Stimulated activated CD4-positive, alpha-beta T cell treated with anti-CD3 and anti-CD28 coated beads, TNF-alpha, amount 100 ng/mL, for 4 hours (primary cell): ENCODE results near the gene CPLX1.

Experiments used
- DNase-seq, 3 experiments: peaks; one replicate each; pipeline ENCODE4 v3.0.0-alpha.2; 2020; ENCODE audit warnings: low read depth in 3 of 3

Gene CPLX1

DNA sequence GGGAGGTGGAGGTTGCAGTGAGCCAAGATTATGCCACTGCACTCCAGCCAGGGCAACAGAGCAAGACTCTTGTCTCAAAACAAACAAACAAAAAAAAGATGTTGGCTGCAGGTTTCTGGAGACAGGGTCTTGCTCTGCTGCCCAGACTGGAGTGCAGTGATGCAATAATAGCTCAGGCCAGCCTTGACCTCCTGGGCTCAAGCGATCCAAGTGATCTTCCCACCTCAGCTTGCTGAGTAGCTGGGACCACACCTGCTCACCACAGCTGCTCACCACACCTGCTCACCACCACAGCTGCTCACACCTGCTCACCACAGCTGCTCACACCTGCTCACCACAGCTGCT lies 29.9 kb upstream of the CPLX1 start:
- no peak for DNase-seq

DNA sequence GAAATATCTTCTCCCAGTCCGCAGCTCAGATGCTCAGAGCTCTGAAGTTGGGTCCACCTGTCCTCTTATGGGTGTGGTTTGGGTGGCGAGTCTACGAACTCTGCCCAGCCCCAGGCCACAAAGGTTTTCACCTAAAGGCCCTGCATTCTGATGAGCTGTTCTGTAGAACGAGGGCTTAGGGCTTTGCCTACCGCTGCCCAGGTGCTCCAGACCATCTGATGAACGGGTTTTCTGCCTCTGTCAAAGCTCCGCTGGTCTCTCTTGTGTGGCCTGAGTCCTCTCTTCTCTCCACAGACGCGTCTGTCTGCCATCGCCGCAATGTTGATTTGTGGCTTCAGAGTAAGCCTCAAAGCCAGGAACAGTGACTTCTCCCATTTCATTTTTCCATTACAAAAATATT lies 28.4 kb upstream of the CPLX1 start:
- DNase-seq: no peak

DNA sequence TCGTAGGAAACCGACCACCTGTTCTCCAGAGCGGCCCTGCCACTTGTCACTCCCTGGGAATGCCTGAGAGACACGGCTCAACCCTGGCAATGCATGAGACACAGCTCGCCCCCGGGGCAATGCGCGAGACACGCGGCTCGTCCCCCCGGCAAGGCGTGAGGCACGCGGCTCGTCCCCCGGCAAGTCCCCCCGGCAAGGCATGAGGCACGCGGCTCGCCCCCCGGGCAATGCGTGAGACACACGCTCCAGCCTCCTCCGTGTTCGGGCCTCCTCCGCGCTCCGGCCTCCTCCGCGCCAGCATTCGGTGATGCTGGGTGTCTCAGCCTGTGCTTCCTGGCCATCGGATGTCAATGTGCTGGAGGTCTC lies 27.5 kb upstream of the CPLX1 start:
- DNase-seq: no peak

DNA sequence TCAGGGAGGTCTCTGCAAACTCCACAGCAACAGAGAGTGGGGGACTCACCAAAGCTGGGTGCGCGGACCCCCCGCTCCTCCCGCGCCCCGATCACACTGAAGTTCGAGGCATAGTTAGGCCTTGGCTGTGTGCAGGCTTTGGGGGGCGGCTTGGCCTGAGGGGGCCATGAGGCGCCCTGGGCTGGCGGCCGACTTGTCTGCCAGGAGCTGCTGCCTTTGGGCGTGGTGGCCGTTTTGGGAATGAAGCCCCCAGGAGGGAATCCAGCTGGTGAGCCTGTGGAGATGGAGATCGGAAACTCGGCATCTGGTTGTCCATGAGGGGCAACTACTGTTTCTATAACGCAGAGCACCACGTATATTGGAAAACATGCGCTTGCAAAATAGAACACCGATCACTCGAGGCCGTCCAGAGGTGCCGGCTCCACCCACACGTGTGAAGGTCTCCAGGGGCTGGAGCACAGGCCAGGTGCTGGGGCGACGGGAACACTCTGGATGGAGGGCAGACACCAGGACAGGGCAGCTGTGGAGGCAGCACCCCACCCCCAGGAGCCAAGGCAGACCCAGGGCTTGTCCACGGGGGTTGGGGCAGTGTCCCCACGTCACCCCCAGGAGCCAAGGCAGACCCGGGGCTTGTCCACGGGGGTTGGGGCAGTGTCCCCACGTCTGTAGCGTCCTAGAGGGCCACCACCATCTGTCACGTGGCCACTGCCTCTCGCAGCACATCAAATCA lies 25.9 kb upstream of the CPLX1 start:
- DNase-seq: no peak

DNA sequence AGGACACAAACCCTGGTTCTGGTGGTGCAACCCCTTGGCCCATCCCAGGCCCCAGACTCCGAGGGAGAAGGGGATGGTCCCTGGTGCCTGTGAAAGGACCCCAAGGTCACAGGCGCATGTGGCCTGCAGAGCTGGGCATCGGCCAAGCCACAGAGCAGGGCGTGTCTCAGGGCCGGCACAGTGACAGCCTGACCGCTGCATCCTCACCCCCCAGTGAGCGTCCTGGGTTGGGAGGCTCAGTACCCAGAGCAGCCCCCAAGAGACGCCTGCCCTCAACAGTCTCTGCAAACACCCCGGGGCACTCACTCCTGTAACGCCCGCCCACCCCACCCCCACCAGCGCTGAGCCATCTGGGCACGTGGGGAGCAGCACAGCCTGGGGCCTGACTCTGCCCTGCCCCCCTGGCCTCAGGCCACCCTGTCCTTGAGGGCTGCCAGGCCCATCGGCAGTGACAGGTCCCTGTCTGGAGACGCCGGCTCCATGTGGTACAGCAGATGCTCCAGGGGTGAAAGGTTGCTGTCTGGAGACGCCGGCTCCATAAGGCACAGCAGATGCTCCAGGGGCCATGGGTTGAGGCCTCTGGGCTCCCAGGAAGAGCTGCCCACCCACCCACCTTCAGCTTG lies 24.5 kb upstream of the CPLX1 start:
- no peak for DNase-seq

DNA sequence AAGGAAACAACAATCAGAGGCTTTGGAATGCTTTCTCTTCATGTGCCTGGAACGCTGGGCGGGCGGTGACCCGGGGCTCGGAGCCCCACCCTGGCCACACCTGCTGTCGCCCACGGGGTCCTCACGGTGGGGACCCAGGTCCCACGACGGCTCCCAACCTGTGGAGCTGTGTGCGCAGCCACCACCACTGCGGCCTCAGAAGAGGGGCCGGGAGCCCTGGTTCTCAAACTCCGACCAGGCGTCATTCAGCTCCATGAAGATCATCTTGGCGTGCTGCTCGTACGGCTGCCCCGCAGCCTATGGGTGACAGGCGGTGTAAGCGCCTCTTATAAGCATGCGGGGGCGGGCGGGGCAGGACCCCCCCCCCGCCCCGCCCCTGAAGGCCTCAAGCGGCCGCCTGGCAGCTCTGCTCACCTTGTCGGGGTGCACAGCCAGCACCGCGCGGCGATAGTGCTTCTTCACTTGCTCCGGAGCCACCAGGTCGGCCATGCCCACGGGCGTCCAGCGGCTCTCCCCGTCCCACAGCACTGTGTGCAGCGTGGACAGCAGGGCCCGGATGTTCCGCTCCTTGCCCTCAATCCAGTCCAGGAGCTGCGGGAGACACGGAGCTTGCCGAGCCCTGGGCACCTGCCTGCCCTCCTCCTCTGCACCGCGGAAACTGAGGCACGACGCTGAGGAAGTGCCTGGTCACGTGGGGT lies 23.7 kb upstream of the CPLX1 start:
- DNase-seq: no peak

DNA sequence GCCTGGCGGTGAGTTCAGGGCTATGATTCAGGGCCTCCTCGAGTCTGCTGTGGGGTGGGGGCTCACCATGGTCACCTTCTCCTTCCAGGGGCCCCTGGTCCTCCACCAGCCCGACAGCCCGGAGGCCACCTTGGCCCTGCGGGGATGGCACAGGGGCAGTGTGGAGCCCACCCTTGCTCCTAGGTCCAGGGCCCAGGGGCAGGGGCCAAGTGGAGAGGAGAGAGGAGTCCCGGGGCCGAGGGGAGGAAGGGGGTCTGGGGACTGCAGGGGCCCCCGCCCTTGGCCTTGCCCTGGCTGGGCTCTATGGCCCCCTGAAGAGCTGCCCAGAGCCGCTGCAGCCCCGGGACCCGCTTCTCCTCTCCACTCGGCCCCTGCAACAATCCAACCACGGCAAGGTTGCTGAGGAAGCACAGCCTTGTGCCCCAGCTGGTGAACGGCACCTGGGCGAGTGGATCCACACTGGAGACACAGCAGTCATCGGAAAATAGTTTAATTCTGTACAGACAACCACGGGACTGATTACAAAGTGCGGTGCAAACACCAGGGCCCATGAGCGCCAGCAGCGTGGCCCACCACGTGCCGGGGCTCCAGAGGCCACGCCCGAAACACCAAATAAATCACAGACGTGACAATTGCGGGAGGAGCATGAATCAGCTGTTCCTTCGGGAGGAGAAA lies 23.0 kb upstream of the CPLX1 start:
- DNase-seq: no peak

DNA sequence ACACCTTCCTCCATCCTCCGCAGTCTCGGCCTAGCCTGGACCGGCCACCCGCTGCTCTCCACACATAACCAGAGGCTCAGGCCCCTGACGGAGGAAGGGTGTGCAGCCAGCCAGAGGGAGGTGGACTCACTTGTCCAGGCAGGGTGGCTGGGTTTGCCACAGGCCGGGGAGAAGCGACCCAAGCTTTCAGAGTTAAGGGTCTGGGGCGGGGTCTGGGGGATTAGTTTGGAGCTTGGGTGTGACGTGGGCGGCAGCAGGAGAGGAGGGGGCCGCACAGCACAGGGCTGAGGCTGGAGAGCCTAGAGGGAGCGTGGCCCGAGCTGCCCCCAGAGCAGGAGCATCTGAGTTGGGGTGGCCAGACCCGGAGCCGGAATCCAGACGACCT lies 22.4 kb upstream of the CPLX1 start:
- DNase-seq: no peak

DNA sequence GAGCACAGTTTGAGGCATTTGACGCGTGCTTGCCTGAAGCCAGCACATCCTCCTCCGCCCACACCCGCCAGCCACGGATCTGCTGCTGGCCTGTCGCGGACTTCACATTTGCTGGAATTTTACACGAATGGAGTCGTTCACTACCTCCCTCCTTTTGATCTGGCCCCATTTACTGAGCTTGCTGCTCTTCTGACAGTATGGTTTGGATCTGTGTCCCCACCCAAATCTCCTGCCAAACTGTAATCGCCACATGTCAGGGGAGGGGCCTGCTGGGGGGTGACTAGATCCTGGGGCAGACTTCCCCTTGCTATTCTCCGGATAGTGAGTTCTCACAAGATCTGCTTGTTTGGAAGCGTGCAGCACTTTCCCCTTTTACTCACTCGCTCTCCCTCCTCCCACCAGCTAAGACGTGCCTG lies 19.9 kb upstream of the CPLX1 start:
- no peak for DNase-seq

DNA sequence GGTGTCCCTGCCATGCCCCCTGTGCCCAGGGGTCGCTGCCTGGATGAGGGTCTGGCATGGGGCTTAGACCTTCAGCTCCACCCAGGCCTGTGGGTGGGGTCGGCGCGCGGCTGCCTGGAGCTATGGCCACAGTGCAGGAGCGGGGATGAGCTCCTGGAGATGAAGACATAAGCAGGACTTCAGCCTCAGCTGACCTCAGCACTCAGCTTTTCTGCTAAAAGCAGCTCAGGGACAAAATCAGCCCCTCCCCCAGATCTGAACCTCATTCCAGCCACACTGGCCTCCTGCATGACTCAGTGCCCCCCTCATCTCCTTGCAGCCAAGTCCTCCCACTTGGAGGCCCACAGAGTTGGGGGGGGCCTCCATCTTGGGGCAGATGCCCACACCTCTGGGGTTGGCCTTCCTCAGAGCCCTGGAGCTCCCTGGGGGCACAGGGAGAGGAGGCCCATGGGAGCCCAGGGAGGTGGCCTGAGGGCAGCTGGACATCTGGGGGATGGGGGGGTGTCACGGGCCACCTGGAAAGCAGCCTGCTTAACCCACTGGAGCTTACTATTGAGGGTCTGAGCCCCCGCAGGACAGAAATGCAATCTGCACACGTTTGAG lies 19.4 kb upstream of the CPLX1 start:
- no peak for DNase-seq

DNA sequence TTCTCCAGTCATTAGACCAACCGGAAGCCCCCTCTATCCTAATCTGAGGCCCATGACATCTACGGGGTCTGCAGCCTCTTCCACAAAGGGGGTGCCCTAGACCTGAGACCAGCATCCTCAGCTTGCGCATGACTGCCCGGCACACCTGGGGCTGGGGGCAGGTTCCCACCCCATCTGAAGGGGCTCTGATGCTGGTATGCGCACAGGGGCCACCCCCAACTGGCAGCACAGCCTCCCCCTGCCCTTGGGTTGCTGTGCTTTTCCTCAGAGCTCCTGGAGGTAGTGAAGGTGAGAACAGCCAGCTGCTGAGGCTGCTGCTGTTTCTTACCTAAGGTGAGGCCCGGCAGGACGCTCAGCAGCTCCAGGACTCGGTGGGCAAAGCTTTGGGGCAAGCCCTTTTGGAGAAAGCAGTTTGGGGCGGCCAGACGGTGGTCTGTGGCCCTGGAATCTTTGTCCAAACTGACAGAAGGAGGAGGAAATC lies 18.9 kb upstream of the CPLX1 start:
- DNase-seq: no peak

DNA sequence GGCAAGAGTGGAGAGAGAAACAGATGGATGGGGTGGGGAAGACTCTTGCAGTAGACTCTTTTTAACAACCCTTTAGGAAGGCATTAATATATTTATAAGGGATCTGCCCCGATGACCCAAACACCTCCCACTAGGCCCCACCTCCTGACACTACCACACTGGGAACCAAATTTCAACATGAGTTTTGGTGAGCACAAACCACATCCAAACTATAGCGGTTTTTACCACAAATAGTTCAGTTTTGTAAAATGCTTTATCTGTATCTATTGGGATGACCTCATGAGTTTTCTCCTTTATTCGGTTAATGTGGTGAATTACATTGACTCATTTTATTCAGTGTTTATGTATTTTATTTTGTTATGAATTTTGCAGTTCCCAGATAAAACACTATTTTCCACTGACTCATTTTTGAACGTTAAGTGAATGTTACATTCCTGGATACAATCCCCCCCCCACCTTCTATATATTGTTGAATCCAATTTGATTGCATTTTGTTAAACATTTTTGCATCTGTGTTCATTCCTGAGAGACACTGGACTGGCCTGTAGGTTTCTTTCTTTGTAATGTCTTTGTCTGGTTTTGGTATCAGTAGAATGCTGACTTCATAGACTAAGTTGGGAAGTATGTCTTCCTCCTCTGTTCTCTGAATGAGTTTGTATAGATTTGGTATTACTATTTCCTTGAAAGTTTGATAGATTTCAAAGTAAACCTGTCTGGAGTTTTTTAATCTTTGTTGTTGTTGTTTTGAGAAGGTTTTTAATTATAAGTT lies 13.9 kb upstream of the CPLX1 start:
- no peak for DNase-seq

DNA sequence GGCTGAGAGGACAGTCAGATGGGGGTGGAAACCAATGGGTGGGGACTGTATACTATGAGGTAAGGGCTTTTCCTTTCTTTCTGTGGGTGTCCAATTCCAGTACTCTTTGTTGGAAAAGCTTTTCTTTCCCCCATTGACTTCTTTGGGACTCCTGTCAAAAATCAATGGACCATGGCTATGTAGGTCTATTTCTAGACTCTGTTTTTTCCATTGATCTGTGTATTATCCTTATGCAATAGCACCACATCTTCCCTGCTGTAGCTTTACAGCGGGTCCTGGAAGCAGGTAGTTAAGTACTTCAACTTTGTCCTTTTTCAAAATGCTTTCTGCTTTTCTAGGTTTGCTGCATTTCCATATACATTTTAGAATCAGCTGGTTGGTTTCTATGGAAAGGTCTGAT lies 11.8 kb upstream of the CPLX1 start:
- DNase-seq: no peak

DNA sequence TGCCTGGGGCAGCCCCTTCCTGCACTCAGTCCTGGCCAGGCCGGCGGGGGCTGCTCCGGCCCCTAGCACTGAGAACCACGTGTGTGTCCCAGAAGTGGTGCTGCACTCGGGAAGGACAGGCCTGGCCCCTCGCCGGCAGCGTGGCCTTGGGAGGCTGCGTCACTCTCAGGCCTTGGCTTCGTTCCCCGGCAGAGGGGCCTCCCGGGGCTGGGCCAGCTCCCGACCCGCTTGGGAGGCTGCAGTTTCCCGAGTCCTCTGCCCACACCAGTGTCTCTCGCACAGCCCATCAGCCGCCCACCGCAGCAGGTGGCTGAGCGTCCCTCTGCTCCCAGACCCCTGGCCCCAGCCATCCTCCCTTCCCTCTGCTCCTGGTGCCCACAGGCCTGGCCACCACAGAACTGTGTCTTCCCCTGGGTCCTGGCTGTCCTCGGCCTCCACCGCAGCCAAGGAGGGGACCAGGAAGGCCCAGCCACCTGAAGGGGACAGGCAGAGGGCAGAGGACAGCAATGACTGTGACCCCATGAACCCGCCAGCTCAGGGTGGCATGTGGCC lies 10.9 kb upstream of the CPLX1 start:
- DNase-seq: no peak

DNA sequence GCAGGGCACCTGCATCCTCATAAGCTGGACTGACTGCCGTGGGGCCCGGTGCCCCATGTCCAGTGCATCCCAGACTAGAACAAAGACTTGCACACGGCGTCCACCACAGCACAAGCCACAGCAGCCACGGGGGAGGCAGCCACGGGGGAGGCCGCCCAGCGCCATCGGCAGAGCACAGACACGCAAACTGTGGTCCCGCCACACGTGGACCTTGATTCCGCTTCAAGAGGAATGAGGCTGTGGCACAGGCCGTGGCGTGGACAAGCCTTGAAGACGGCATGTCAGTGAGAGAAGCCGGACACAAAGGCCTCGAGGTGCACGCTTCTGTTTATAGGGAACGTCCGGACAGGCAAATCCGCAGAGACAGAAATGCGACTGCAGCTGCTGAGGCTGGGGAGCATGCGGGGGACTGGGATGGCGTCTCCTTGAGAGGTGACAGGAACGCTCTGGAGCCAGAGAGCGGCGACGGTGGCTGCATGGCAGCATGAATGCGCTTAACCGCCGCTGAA lies 10.1 kb upstream of the CPLX1 start:
- no peak for DNase-seq

DNA sequence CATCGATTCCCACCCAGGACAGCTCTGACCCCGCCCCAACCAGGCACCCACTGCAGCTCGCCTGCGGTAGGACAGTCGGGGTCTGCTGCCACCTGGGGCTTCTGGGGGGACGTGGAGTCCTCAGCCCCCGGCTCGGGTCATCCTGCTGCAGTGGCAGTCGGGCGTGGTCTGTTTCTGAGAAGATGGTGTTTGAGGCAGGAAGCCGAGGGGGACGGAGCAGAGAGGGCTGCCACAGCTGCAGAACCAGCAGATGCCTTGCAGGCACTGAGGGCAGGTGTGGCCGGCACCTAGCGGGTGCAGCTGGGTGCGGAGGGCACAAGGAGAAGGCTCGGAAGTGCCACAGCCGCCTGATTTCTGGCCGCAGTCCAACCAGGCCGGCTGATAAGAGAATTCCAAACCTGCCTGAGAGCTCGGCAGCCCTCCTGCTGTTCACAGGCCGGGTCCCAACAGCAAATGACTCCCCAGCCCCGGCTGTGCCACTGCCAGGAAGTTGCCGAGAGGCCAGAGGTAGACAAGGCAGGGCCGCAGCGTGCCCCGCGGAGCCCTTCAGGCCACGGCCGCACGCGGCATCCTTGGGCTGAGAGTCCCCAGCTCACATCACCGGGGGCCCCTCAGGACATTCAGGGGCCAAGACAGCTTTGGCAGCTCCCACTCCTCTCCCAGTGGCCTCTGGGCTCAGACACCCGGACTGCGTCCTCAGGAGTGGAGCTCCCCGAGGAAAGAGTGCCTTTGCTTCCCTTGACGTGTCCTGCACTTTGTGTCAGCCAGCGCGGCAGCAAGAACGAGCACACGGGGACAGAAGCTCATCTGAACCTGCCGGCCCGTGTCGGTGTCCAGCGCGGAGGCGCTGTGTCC lies 9.4 kb upstream of the CPLX1 start:
- DNase-seq: no peak

DNA sequence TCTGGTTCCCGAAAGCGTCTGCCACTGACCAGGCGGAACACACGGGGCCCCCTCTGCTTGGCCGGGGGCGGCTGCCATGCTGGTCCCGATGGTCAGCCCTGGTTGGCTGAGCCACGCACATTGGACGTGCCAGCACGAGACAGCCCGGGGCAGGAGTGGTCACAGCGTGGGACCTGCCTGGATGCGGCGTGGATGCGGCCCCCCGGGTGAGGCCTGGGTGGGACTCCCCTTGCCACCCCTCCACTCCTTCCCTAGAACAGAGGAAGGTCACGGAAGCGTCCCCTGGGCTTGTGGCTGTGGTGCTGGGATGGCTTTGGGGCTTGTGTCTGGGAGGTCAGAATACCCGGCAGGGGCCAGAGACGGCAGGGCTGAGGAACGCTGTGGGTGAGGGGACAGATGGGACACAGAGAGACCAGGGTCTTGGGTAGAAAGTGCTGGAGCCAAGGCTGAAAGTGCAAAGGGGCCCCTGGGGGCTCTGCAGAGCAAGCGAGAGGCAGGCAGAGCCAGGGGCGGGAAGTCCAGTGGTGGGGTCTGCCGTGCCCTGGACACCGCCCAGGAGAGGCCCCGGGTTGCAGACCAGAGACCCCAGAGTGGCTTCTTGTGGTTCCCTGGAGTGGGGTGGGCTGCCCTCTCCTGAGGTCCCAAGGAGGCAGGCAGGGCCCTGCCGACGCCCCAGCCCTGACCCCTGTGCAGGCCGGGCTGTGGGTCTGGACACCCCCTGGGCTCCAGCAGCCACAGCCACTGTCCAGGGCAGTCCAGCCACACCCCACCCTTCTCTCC lies 8.6 kb upstream of the CPLX1 start:
- DNase-seq: no peak

DNA sequence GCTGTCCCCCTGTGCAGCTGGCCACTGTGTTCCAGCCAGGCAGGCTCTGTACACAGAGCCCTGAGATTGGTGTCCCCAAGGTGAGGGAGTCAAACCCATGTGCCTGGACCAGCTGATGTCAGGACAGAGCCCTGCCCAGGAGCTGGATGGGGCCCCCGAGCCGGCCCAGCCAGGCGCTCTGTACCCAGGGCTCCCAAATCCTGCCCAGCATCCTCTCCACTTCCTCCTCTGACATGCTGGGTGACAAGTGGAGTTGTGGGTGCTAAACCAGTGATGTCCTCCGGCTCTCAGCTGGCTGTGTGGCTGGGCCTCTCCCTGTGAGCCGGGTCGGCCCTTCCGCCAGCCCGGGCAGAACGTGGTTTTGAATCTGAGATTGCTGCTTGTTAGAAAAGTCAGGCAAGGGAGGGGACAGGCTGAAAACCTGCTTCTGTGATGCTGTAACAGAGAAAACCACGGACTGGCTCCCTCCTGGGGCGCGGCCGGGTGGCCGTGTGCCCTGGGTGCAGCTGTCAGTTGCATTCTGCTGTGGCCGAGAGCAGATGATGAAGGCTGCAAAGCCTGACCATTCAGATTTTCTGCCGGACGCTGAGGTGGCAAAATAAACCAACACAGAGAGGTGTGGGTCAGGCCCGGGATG lies 7.9 kb upstream of the CPLX1 start:
- DNase-seq: no peak

DNA sequence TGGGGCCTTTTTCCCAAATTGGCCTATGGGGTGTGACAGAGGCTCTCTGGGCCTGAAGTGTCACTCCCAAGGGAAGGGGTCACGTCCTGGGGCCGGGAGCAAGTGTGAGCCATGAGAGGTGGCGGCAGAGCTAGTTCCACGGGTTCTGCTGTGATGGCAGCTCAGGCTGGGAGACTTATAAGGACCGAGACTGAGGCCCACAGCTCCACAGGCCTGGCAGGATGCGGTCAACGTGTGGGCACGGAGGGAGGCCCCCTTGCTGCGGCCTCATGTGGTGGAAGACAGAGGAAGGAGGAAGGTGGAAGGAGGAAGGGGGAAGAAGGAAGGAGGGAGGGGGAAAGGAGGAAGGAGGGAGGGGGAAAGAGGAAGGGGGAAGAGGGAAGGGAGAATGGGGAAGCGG lies 7.2 kb upstream of the CPLX1 start:
- DNase-seq: no peak
